ENCODE measurements around the gene GAL3ST2. TPM values are rescaled to one million over a fixed set of nuclear protein-coding genes. Genes with fewer than 3 reads are reported as not detected.

GAL3ST2 gene
- total RNA-seq, 1 donor from 2014 or later: not detected

DNA sequence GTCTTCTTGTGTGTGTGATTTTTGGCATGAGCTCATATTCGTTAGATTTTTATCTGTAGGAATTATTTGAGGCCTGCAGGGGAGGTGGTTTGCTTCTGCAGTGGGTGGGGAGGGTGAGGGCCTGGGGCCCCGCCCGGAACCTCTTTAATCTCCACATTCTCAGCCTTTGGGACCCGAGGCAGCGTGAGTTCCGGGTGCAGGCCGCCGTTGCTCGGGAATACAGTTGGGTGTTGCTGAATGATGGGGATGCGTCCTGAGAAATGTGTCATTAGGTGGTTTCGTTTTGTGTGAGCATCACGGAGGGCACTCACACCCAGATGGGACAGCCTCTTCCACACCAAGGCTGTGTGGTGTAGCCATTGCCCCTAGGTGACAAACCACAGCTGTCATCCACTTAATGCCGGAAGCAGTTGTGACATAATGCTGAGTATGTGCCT lies 13.7 kb upstream of the GAL3ST2 start:
- no peak for DNase-seq (ENCODE audit: low spot score)
- TF ChIP-seq, protein P1, sequence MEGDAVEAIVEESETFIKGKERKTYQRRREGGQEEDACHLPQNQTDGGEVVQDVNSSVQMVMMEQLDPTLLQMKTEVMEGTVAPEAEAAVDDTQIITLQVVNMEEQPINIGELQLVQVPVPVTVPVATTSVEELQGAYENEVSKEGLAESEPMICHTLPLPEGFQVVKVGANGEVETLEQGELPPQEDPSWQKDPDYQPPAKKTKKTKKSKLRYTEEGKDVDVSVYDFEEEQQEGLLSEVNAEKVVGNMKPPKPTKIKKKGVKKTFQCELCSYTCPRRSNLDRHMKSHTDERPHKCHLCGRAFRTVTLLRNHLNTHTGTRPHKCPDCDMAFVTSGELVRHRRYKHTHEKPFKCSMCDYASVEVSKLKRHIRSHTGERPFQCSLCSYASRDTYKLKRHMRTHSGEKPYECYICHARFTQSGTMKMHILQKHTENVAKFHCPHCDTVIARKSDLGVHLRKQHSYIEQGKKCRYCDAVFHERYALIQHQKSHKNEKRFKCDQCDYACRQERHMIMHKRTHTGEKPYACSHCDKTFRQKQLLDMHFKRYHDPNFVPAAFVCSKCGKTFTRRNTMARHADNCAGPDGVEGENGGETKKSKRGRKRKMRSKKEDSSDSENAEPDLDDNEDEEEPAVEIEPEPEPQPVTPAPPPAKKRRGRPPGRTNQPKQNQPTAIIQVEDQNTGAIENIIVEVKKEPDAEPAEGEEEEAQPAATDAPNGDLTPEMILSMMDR (IDR thresholded peaks at IDR 0.05; ENCODE audit: unreplicated experiment): no peak
- peaks cover 18% of the 10 kb centered on the region for H3K36me3 Mint-ChIP-seq (ENCODE audit: low read depth, unreplicated experiment)

DNA sequence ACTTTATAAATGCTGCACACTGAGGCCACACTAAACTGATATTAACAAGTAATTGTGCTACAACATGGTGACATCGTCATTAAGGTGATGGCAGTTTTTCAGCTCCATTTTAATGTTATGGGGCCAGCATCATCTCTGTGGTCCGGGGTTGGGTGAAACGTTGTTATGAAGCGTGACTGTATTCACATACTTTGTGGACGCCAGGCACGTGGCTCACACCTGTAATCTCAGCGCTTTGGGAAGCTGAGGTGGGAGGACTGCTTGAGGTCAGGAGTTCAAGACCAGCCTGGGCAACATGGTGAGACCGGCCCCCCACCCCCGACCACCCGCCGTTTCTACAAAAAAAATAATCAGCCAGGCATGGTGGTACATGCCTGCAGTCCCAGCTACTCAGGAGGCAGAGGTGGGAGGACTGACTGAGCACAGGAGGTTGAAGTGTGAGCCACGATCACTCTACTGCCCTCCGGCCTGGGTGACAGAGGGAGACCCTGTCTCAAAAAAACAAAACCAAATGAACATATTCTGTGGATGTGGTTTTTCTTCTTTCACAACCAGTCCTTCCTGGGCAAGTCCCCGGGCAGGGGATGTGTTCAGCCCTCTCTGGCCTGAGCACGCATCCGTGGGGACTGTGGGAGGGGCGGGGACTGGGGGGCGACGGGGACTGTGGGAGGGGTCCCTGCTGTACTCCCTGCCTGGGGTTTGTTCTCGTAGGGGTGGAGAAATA lies 12.9 kb upstream of the GAL3ST2 start:
- Mint-ChIP-seq H3K36me3 (ENCODE audit: low read depth, unreplicated experiment) (peaks cover 18% of the 10 kb centered on the region), H3K27me3 (ENCODE audit: unreplicated experiment) (peaks cover 6% of the 10 kb centered on the region), H3K4me1 (ENCODE audit: unreplicated experiment) (peaks cover 3% of the 10 kb centered on the region), H3K9me3 (ENCODE audit: unreplicated experiment) (peaks cover 4% of the 10 kb centered on the region), H3K4me3 (ENCODE audit: unreplicated experiment) (no peak overlapping the region), H3K27ac (ENCODE audit: unreplicated experiment) (no peak overlapping the region)
- TF ChIP-seq, protein P1 (IDR thresholded peaks at IDR 0.05; ENCODE audit: unreplicated experiment): no peak
- no peak for DNase-seq (ENCODE audit: low spot score)

More for the DNA sequence above, 13.7 kb upstream of the GAL3ST2 start:
- H3K4me3 Mint-ChIP-seq (ENCODE audit: unreplicated experiment): peak overlapping the region; percentile 2
- H3K27me3 Mint-ChIP-seq (ENCODE audit: unreplicated experiment): peaks cover 6% of the 10 kb centered on the region
- H3K4me1 Mint-ChIP-seq (ENCODE audit: unreplicated experiment): peaks cover 3% of the 10 kb centered on the region
- H3K27ac Mint-ChIP-seq (ENCODE audit: unreplicated experiment): peak overlapping the region; percentile 39
- peaks cover 4% of the 10 kb centered on the region for H3K9me3 Mint-ChIP-seq (ENCODE audit: unreplicated experiment)

DNA sequence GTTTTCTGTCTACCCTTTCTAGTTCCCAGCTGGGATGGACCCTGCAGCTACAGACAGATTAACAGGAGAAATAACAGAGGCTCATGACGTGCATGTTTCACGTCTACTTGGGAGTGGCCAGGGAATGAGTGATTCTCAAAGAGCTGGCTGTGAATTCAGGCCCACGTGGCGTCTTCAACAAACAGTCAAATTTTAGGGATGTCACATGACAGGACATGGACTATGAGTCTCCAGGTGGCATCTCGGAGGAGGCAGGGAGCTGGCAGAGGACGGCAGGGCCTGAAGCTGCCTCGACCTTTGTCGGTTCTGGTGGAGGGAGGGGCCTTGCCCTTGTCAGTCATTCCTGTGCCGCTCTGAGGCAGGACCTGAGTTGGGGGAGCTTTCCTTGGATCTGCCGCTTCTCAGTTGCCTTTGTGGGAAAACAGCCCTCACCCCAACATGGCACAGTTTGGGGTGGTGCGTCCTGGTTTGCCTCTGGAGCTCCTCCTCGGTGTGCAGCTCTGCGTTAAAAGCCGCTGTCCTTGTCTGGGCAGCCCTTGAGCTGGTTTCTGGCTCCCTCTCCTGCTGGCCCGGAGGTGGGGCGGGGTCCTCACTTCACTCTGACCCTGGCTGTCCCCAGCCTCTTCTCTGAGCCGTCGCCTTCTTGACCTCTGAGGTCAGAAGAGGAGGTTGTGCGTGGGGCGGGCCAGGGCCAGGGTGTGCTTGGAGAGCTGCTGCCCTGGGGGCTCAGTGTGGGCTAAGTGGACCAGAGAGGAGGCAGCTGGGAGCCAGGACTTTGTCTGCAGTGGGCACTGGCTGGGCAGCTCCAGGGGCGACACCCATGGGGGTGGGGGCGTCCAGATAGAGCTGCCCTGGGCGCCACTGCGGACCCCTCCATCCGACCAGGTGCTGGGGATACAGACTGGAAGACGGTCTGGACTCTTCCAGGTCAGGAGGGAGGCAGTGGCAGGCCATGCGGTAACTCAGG lies 12.1 kb upstream of the GAL3ST2 start:
- H3K4me1 Mint-ChIP-seq (ENCODE audit: unreplicated experiment): peaks cover 3% of the 10 kb centered on the region
- peak; percentile 2 for DNase-seq (ENCODE audit: low spot score)
- peaks cover 13% of the 10 kb centered on the region for H3K36me3 Mint-ChIP-seq (ENCODE audit: low read depth, unreplicated experiment)
- peaks cover 4% of the 10 kb centered on the region for H3K9me3 Mint-ChIP-seq (ENCODE audit: unreplicated experiment)
- TF ChIP-seq, protein P1 (IDR thresholded peaks at IDR 0.05; ENCODE audit: unreplicated experiment): no peak
- no peak overlapping the region for H3K27ac Mint-ChIP-seq (ENCODE audit: unreplicated experiment)
- peaks cover 6% of the 10 kb centered on the region for H3K27me3 Mint-ChIP-seq (ENCODE audit: unreplicated experiment)
- H3K4me3 Mint-ChIP-seq (ENCODE audit: unreplicated experiment): no peak overlapping the region

DNA sequence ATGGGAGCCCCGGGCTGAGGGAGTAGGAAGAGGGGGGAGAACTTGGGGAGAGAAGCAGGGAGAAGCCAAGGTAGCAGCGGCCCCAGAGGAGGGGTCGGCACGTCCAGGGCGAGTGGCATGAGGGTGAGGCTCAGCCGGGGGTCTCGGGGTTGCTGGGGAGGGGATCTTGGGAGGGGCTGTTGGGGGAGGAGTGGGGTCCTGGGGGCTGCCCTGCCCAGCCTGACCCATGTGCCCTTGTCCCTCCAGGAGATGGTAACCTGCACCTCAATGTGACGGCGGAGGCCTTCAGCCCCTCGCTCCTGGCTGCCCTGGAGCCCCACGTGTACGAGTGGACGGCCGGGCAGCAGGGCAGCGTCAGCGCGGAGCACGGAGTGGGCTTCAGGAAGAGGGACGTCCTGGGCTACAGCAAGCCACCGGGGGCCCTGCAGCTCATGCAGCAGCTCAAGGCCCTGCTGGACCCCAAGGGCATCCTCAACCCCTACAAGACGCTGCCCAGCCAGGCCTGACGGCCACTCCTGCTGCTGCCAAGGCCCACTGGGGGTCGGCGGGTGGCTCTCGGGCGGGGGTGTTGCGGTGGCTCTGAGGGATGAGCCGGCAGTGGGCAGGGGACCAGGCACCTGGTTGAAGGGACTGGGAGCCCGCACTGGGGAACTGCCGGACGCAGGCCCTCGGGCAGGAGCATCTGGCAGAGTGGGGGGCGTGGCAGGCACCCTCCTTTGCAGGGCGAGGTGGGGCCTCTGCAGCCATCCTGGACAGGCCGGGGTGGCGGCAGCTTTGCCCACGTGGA lies 9.0 kb upstream of the GAL3ST2 start:
- peaks cover 3% of the 10 kb centered on the region for H3K27me3 Mint-ChIP-seq (ENCODE audit: unreplicated experiment)
- H3K4me3 Mint-ChIP-seq (ENCODE audit: unreplicated experiment): no peak overlapping the region
- H3K4me1 Mint-ChIP-seq (ENCODE audit: unreplicated experiment): peaks cover 2% of the 10 kb centered on the region
- no peak overlapping the region for H3K27ac Mint-ChIP-seq (ENCODE audit: unreplicated experiment)
- TF ChIP-seq, protein P1 (IDR thresholded peaks at IDR 0.05; ENCODE audit: unreplicated experiment): no peak
- no peak for DNase-seq (ENCODE audit: low spot score)
- peaks cover 2% of the 10 kb centered on the region for H3K36me3 Mint-ChIP-seq (ENCODE audit: low read depth, unreplicated experiment)
- no peaks in the 10 kb centered on the region for H3K9me3 Mint-ChIP-seq (ENCODE audit: unreplicated experiment)

Data from endothelial cell (in vitro differentiated cells).